AG09309 (cell line): ENCODE data around the gene PSMG1.

Experiments used
- DNase-seq: peaks from one replicate; pipeline ENCODE4 v3.0.0-alpha.2; 2010; ENCODE audit warnings: low read depth
- H3K4me3 ChIP-seq: 2 replicates; pipeline ENCODE4 v1.5.1; 2011; ENCODE audit warnings: mild to moderate bottlenecking, low read depth, low read length, moderate library complexity; ENCODE audit not compliant: control insufficient read depth
- CTCF ChIP-seq: IDR thresholded peaks from 2 replicates; pipeline ENCODE4 v1.5.1; 2011; ENCODE audit warnings: mild to moderate bottlenecking, low read depth, low read length, inconsistent platforms; ENCODE audit not compliant: insufficient read depth, control insufficient read depth; ENCODE audit errors: missing control alignments

The PSMG1 gene

GRCh38 chr21:39218082-39218409 is 34.8 kb upstream of the PSMG1 start:
- no peak for TF ChIP-seq CTCF
- no peak overlapping the region for H3K4me3 ChIP-seq
- no peak for DNase-seq

GRCh38 chr21:39217356-39218081 is 34.3 kb upstream of the PSMG1 start:
- no peak for TF ChIP-seq CTCF
- DNase-seq, result no peak
- H3K4me3 ChIP-seq, result no peak overlapping the region

DNA sequence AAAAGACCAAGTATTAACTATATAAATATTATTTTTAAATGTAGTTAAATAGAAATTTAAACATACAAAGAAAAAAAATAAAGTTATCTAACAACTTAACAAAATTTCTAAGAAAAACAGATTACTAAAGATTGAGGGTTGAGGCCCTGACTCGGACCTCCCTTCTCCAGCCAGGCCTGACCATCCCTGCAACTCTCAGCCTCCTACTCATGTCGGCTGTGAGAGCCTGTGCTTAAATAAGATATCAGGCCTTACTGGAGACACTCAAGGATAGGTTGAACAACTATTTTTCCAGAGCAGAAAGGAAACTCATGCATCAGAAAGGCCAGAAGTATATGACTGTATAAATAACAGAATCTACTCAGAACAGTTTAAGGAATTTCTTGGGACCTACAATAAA is 33.0 kb upstream of the PSMG1 start:
- no peak for DNase-seq
- H3K4me3 ChIP-seq, result no peak overlapping the region
- TF ChIP-seq CTCF, result no peak

DNA sequence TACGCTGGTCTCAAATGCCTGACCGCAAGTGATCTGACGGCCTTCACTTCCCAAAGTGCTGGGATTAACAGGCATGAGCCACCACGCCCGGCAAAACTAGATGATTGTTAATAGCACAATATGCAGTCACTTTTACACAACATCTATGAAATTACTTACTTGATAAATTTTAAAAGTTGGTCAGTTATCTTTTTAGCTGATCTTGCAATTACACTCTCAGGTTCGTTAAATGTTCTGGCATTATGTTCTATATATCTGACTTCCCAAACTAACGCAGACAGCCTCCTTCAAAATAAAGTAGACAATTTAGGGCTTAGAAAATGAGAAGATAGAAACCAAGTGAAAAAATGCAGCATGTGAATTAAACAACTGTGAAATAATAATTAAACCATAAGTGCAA is 31.8 kb upstream of the PSMG1 start:
- no peak overlapping the region for H3K4me3 ChIP-seq
- no peak for TF ChIP-seq CTCF
- no peak for DNase-seq

- no peak for DNase-seq
- no peak overlapping the region for H3K4me3 ChIP-seq
- TF ChIP-seq CTCF, result no peak
Observed at GRCh38 chr21:39209334-39209688, 26.1 kb upstream of the PSMG1 start.

DNA sequence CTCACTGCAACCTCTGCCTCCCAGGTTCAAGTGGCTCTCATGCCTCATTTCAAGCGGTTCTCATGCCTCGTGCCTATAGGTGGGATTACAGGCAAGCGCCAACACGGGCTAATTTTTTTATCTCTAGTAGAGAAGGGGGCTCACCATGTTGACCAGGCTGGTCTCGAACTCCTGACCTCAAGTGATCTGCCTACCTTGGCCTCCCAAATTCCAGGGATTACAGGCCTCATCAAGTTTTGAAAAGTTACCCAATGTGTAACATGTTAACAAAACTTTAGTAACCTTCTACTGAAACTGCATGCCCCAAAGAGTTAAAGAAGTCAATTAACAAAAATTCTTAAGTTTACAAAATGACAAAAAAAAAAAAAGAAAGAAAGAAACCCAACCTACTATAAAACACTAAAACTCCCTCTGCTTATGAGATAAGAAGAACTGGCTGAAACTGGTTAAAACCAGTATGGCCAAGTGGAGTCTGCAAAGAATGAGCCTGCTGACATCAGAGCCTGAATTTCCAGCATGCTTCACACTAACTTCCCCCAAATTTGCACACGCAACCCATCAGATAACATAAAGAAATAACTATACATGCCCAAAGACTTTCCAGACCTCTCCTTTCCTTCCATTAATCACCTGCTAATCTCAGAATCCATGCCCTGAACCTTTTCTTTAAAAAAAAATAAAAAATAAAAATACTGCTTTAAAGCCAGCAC is 25.5 kb upstream of the PSMG1 start:
- H3K4me3 ChIP-seq, result no peak overlapping the region
- no peak for TF ChIP-seq CTCF
- DNase-seq, result no peak

DNA sequence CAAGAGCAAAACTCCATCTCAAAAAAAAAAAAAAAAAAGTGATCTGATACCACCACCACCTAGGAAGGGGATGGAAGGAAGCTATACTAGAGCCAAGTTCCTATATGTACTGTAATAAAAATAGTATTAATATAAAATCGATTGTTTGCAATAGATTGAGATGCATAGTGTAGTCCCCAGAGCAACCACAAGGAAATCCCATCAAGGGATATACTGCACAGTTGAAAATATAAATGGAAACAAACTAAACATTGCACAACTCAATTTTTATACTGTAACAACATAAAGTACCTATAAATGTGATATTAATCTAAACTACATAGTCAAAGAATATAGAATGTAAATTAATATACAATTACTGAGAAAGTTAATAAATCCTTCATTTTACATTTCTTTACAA is 20.9 kb upstream of the PSMG1 start:
- no peak overlapping the region for H3K4me3 ChIP-seq
- TF ChIP-seq CTCF, result peak; percentile 11
- no peak for DNase-seq
